HK-2 (cell line): ENCODE measurements around the gene ALDH5A1.
A peak's percentile ranks its signal among the peaks of the same experiment; 100 is the strongest.

Experiments
- DNase-seq: peaks from one replicate; pipeline ENCODE4 v3.0.0-alpha.2; 2018; ENCODE audit not compliant: unreplicated experiment

The ALDH5A1 gene

DNA sequence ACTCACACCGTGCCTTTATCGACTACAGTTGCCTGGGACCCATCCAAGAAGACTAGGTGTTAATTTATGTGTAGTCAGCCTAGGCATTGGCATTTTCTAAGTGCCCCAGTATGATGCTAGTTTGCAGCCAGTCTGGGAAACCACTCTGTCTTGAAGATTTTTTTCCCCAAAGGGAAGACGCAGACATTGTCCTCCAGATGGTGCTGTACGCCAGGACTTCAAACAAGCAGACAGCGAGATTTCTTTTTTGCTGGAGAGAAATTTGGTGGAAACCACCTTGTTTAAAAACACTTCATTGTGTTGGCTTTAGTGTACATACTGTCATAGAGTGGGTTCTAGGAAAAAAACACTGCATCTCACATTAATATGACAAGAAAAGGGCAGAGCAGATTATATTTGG, 30.0 kb downstream of the ALDH5A1 start:
- peak; percentile 27 for DNase-seq

DNA sequence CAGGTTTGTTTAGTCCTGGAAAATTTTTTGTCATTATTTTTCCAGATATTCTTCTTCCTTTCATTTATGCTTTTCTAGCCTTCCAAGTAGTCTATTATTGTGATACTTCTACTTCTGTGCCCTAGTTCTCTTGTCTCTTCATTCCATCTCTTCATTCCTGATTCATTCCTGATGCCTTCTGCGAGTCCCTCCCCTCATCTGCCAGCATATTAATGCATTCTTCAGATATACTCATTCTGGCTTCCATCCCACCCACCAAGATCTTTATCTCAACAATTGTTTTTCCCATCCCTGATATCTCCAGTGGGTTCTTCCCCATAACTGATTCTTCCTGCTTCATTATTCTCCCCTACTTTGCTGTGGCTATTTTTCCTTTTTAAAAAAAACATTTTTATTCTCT, 35.2 kb downstream of the ALDH5A1 start:
- DNase-seq: no peak

DNA sequence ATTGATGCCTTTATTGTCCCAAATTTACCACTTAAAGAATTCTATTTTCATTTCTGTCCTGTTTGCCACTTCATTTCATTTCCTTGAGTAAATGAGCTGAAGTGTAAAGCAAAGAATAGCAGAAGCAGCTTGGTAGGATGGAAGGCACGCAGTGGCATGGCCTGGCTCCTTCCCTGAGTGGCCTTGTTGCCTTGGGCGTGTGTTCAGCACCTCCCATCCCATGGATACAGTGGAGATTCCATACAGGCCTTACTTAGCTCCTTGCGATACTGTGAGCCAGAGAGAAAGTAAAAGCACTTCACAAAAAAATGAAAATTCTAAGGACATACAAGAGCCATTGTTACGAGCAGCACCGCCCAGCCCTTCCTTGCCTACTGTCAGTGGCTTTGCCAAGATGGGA, 39.6 kb downstream of the ALDH5A1 start:
- DNase-seq: no peak

DNA sequence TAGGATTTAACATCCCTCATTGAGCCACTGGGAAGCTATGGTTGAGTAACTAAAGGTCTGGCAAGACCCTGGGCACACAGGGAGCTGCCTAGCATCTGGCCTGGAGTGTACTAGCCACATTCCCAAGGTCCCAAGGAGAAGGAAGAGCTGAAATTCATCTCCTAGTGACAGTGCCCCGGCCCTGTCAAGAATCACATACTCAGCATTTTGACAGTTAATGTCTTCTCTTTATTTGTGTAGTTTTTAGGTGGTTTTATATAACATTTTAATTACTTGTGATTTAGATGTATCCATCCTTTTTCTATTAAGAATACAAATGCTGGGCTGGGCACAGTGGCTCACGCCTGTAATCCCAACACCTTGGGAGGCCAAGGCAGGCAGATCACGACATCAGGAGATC, 40.4 kb downstream of the ALDH5A1 start:
- no peak for DNase-seq

DNA sequence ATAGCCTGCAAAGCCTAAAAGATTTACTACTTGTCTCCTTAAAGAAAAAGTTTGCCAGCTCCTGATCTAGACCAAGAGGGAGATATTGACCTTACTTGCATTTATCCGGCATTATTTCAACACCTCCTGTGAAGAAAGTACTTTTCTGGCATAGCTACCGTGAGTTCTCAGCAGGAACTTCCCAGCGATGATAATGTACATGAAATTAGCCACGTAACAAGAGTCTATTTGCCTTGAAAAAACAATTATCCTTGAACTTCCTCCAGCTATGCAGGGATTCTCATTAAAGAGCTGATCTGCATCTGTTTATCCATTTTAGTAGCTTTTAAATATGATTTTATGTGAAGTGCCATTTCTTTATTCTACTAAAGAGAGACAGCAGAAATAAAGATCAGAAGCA, 41.7 kb downstream of the ALDH5A1 start:
- no peak for DNase-seq

DNA sequence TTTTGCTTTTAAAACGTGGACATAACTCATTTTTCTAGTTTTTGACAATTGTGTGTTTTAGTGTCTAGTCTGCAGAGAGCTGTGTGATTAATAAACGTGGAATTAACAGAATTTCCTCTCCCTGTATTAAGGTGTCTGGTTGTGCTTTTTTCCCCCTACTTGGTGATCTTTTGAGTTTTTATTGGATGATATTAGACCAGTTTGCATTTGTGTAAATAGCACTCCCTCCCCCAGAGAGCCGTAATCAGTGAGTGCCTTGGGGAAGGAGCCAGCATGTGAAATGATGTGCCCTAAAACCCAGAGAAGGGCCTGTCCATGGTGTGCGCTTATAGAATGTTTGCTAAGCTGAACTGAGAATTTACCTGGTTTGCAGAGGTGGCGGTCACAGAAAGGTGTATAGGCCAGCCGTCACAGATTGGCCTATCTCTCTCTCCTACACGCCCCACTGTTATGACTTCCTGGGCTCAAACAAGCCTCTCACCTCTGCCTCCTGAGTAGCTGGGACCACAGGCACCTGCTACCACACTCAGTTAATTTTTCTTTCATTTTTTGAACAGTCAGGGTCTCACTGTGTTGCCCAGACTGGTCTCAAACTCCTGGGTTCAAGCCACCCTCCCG, 42.4 kb downstream of the ALDH5A1 start:
- no peak for DNase-seq

DNA sequence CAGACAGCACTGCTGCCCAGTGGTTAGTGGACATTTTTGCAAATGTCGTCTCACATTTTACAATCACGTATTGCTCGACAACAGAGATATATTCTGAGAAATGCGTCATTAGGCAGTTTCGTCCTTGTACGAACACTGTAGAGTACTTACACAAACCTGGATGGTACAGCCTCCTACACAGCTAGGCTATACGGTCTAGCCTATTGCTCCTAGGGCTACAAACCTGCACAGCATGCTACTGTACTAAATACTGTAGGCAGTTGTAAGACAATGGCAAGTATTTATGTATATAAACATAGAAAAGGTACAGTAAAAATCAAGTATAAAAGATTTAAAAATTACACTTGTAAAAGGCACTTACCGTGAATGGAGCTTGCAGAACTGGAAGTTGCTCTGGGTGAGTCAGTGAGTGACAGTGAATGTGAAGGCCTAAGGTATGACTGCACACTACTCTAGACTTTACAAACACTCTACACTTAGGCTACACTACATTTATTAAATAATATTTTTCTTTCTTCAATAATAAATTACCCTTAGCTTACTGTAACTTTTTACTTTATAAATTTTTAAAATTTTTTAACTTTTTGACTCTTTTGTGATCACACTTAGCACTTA, 43.1 kb downstream of the ALDH5A1 start:
- DNase-seq: no peak

DNA sequence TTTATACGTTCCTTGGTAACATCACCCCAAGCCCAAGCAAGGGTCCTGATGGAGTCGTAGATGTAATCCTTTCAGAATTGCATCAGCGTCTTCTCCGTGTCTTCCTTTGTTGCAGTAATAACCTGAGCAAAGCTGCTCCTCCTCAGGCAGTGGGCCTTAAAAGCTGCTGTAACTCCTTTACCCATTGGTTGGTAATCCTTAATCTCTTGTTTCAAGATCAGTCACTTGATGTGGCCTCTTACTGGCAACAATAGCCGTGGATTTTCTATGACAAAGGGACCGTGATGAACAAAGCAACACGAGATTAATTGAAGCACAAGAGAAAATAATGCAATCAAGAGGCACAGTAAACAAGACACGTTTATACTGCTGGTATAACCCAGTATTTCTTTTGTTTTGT, 44.6 kb downstream of the ALDH5A1 start:
- DNase-seq: no peak

DNA sequence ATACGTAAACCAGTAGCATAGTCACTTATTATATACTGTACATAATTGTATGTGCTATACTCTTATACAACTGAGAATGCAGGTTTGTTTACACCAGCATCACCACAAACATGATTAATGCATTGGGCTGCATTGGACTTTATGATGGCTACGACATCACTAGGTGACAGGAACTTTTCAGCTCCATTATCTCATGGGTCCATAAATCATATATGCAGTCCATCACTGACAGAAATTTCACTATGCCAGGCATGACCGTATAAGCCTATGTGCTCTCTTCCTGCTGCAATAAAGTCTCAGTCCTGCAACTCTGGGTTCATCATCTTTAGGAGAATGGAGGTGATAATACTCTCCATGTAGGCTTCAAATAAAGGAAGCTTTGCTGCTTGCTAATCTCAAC, 45.4 kb downstream of the ALDH5A1 start:
- DNase-seq: no peak

DNA sequence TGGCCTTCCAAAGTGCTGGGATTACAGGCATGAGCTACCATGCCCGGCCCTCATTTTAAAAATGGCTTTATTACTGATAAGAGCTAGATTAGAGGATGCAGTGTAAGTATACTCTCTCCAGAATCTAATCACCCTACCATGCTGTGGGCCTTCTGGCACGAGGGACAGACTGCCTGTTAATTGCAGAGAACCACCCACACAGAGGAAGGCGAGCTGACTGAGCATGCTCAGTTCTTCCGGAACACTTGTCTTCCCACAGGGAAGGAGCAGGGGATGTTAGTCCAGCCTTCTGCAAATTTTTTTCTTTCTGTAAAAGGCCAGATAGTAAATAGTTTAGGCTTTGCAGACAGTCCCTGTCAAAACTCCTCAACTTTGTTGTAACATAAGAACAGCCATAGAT, 48.9 kb downstream of the ALDH5A1 start:
- DNase-seq: no peak

DNA sequence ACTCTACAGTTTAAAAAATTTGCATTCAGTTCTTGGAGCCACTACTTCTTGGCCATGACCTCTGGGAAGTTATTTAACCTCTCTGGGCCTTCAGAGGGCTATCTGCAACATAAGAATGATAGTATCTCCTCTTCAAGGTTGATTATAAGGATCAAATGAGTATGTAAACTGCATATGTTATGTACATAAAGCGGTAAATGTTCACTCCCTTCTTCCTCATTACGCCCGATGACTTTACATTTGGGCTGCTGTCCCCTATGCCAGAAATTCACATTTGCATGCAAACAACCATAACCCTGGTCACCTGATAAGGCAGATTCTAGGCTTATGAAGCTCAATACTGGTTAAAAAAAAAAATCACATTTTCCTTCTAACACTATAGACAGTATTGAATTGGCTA, 50.4 kb downstream of the ALDH5A1 start:
- no peak for DNase-seq

DNA sequence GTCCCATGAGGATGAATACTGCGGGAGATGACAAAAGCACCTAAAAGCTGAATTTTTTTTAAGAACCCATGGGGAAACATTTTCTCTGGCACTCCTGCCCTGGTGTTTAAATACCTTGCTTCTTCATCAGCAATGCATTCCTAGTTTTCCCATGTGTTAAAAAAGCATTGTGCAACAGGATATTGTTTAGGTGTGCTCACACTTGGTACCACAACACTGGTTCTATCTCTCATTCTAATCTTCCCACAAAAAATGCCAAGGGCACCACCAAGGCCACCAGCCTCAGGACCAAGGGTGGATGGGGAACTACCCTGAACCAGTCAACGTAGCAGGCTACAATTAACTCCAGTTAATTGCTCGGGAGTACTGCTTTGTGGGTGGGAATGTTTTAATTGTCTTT, 50.9 kb downstream of the ALDH5A1 start:
- no peak for DNase-seq

DNA sequence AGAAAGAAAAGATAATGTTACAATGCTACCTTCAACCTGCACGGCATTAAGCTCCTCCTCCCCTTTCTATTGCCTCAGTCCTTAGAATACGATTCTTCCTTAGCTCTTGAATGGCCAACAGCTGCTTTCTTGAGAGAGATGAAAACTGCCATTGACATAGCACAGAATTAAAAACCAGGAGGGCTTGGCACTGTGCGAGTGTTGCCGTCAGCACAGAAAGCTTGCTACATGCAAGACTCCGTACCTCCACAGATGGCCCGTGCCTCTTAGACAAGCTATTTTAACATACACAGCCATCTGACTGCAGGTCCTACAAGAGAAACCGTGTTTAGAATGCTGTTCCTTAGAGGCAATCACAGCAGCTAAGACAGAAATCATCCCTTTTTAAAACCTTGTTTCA, 51.7 kb downstream of the ALDH5A1 start:
- DNase-seq: no peak

DNA sequence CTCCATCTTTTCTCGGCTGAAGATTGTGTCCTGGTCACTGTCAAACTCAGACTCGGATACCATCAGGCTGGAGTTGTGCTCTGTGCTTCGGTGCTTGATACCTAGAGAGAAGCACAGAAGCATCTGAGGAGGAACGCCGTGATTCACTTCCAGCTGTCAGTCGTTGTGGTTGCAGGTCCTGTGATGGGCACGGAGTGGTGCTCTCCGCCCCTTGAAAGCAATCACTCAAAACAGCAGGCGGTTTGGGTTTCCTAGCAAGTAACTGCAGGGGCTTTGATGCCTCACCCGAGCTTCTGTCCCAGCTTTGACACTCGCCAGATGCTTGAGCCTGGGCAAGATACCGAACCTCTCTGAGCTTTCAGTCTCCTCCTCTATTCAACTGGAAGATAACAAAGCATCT, 52.5 kb downstream of the ALDH5A1 start:
- no peak for DNase-seq

DNA sequence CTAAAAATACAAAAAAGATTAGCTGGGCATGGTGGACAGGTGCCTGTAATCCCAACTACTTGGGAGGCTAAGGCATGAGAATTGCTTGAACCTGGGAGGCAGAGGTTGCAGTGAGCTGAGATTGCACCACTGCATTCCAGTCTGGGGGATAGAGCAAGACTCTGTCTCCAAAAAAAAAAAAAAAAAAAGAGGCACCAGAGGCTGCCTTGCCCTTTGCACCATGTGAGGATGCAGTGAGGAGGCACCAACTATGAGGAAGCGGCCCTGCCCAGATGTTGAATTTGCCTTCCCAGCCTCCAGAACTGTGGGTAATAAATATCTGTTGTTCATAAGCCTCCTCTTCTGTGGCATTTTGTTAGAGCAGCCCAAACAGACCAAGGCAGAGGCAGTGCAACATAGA, 54.4 kb downstream of the ALDH5A1 start:
- no peak for DNase-seq

DNA sequence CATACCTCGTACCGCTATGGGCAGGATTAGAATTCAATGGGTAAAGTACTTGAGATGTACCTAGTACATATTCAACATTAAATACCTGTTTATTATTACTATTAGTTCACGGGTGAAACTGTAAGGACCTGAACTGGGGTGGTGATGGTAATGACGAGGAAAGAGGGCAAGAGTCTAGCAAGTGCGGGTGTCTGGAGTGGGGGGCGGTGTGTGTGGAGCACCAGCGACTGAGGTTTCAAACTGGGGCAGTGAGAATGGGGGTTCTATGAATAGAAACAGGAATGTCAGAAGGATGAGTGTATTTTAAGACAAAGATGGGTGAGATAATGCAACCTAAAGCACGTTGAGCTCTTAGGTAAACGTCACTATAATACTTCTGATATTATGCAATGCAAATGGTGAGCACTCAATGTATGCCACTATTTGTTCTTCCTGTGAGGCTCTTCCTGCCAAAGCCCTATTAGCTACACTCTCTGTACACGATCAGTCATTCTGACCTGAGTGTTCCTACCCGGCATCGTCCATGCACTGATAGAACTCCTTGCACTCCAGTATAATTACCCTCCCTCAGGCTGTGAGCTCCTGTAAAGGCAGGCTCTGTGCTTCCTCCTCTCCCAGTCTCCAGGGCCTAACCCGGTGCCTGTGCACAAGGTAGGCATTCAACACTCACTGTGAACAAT, 55.0 kb downstream of the ALDH5A1 start:
- no peak for DNase-seq

DNA sequence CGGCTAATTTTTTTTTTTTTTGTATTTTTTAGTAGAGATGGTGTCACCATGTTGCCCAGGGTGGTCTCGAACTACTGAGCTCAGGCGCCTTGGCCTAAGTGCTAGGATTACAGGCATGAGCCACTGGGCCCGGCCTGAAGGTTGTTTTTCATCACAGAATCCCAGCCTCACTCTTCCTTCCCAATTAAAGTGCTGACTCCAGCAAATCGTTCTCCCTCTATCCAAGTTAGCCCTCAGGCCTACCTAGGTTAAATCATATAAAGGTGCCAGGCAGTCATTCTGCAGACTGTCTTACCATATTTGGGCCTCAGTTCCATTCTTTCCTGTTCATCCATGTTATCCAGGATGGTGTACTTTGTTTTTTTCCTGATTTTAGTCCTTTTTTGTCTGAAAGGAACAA, 56.4 kb downstream of the ALDH5A1 start:
- DNase-seq: no peak

DNA sequence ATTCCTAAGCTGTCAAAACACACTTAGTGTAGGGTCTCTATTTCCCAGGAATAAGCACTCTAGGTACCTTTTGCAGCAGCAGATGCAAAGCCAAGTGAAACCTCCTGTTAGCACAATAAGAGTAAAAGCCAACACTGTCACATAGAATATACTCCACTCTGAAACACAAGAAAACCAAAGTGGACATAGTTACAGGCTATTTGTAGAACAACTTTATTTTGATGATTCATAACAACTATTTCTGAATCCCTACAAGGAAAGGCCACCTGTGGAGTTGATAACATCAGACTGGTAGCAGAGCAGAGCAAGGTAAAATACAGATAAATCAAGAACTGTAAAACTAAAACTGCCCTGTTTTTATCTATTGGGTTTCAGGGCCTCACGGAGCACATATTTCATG, 59.7 kb downstream of the ALDH5A1 start:
- DNase-seq: no peak

DNA sequence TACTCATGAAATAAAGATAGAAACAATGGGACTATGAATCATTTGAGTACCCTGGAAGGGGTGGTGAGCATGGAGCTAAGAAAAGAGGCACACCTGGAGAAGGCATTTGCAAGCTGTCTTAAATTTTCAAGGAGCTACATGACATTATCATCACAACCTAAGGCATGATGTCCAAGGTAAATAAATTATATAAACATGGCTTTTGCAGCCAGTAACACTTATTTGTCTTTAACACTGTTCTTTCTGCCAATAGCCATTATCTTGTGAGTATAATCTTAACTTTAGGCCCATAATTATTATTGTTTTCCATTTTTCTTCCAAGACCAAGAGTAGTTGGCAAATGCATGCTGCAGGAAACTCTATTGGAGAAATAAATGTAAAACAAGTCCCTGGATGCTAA, 63.7 kb downstream of the ALDH5A1 start:
- DNase-seq: no peak

DNA sequence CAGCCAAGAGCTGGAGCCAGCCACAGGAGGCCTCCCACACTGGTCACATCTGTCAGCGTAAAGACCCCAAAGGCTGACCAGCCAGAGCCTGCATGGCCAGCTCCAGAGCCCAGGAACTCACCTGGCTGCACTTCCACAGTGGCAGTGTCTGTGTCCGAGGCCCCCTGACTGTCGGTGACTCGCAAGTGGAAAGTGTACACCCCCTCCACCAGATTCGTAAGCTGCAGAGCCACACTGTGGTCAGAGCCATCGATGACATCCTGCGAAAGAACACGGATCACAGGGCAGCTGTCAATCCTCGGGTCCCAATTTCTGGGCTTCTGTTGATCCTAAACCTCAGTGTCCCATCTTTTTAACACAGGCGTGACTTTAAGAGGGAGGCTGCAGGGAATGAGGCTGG, 69.3 kb downstream of the ALDH5A1 start:
- no peak for DNase-seq

DNA sequence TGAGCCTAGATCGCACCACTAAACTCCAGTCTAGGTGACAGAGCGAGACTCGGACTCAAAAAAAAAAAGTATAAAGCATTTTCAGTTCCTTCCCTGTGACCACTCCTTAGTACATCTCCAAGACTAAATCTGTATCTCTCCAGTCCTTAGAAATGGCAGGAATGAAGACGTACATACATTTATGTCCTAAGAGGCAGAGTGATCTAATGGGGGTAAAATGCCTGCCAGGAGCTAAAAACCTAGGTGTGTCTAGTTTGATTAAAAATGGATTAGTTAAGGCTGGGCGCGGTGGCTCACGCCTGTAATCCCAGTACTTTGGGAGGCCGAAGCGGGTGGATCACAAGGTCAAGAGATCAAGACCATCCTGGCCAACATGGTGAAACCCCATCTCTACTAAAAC, 70.4 kb downstream of the ALDH5A1 start:
- no peak for DNase-seq

DNA sequence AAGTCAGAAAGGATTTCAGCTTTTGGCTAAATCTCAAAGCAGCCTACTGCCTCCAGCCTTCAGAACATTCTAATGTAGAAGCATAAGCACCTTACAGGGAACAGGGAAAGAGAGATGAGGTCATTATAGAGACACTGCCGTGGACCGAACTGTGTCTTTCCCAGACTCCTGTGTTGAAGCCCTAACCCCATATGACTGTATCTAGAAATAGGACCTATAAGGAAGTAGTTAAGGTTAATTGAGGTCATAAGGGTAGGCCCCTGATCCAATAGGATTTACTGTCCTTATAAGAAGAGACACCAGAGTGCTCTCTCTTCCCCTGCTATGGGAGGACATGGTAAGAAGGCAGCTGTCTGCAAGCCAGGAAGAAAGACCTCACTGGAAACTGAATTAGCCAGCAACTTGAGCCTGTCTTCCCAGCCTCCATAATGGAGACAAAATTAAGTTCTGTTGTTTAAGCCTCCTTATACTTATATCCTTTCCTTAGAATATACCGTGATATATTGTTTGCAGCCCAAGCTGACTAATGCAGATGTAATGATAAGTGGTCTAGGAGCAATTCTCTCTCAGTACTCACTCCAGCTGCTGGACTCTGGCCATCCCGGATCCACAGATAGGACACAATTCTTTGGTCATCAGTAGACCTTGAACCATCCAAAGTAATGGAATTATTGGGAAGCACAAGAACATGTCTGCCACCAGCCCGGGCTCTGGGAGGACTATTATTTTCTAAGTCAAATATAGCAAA, 71.4 kb downstream of the ALDH5A1 start:
- no peak for DNase-seq

DNA sequence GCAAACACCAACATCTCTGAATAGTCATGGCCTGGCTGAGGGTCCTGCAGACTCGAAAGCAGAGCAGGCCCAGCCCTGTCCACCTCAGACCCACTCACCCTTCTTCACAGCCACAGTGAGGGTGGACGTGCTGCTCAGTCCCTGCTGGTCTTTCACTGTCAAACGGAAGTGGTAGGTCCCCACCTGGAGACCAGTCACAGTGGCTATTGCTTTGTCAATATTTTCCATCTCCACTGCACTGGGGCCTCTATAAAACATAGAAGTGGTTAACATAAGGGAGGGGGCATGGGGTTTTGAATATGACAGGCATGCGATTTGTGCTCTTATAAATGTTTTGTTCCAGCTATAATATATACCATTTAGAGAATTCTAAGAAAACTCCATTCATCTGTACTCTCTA, 73.9 kb downstream of the ALDH5A1 start:
- no peak for DNase-seq
